Neural progenitor cell (in vitro differentiated cells): Measurements from ENCODE around the gene PAFAH1B1.

Experiments
- CTCF ChIP-seq: fragments of 200-600 bp; sonication (generic); IDR thresholded peaks from 2 replicates; pipeline ENCODE4 v1.5.1; 2017; ENCODE audit warnings: antibody characterized with exemption, mild to moderate bottlenecking
- EZH2 ChIP-seq: fragments of 200-600 bp; sonication (generic); IDR thresholded peaks from 2 replicates; pipeline ENCODE4 v1.6.1; 2017; ENCODE audit warnings: antibody characterized with exemption, mild to moderate bottlenecking, moderate library complexity
- EZH2phosphoT487 ChIP-seq: fragments of 200-600 bp; sonication (generic); IDR thresholded peaks from 2 replicates; pipeline ENCODE4 v1.6.1; 2017; ENCODE audit warnings: antibody characterized with exemption

- TF ChIP-seq EZH2 = no peak
- TF ChIP-seq CTCF = no peak
- TF ChIP-seq EZH2phosphoT487 = no peak
Observed at GRCh38 chr17:2591040-2591640, 2.3 kb upstream of the PAFAH1B1 start.
